Measurements from ENCODE around the gene KIRREL3. TPM values are rescaled to one million over a fixed set of nuclear protein-coding genes. Genes with fewer than 3 reads are reported as not detected.

KIRREL3 gene
- total and polyA plus RNA-seq, 12 donors = 0.13 to 0.58 (median 0.30) TPM

- TF ChIP-seq CTCF (IDR thresholded peaks at IDR 0.05) = no peak
- intact Hi-C loops (cut with DNase I) = no loop called here
- no peak overlapping the region for H3K27ac ChIP-seq
- H3K27me3 ChIP-seq = no peaks in the 10 kb centered on the region
- DNase-seq (no peak), ATAC-seq (no peak)
- no peak overlapping the region for H3K4me3 ChIP-seq
- no peaks in the 10 kb centered on the region for H3K36me3 ChIP-seq
- H3K4me1 ChIP-seq = peaks cover 3 to 32% (median 18%) of the 10 kb centered on the region in 9 donors
- WGBS, 2 donors = 94 to 96% methylated on average over 13 of the region's 13 CpGs
- H3K9me3 ChIP-seq = peaks cover 0 to 5% (median 0%) of the 10 kb centered on the region in 11 donors
Measured at GRCh38 chr11:126467046-126467370, 533.6 kb downstream of the KIRREL3 start.

DNA sequence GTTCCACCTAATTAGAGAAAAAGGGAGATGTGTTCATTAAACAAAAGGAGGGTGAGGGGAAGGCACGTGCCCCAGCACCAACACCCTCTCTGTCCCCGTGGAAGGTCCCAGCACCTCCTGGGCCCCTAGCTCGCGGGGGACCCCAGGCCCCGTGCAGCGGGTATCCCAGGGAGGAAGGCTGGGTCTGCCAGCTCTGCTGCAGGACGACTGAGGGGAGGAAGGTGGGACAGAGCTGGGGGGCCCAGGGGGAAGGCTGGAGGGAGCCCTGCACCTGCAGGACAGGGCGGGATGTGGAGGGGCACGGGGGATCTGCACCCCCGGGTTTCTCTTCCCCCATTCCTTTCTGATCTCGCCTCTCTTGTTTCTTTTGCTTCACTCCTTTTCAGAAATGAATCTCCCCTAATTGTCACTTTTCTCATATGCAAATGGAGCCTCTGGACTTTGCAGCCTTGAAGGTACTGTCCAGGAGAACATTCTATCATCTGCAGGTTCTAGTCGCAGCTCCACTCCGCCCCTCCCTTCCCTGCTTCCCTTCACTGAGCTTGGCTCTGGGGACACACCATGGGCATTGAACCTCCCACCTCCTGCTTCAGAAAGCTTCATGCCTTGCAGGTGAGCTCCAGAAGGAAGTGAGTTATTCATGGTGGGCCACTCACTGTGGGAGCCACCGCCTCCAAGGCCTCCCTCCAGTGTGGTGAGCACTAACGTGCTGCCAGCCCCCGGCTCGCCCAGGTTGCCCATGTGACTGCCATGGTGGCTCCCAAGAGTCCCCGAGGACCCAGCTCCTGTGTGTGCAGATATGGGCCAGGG is 534.1 kb downstream of the KIRREL3 start:
- DNase-seq (no peak), ATAC-seq (no peak)
- intact Hi-C loops (cut with DNase I) = no loop called here
- peaks cover 3 to 32% (median 18%) of the 10 kb centered on the region in 9 donors for H3K4me1 ChIP-seq
- H3K36me3 ChIP-seq = no peaks in the 10 kb centered on the region
- H3K4me3 ChIP-seq = no peak overlapping the region
- peaks cover 0 to 5% (median 0%) of the 10 kb centered on the region in 11 donors for H3K9me3 ChIP-seq
- TF ChIP-seq CTCF (IDR thresholded peaks at IDR 0.05) = no peak
- no peaks in the 10 kb centered on the region for H3K27me3 ChIP-seq
- WGBS, 2 donors = 75 to 78% methylated on average over 18 of the region's 18 CpGs
- peak overlapping the region in 1 of 10 donors; percentile 20 for H3K27ac ChIP-seq

DNA sequence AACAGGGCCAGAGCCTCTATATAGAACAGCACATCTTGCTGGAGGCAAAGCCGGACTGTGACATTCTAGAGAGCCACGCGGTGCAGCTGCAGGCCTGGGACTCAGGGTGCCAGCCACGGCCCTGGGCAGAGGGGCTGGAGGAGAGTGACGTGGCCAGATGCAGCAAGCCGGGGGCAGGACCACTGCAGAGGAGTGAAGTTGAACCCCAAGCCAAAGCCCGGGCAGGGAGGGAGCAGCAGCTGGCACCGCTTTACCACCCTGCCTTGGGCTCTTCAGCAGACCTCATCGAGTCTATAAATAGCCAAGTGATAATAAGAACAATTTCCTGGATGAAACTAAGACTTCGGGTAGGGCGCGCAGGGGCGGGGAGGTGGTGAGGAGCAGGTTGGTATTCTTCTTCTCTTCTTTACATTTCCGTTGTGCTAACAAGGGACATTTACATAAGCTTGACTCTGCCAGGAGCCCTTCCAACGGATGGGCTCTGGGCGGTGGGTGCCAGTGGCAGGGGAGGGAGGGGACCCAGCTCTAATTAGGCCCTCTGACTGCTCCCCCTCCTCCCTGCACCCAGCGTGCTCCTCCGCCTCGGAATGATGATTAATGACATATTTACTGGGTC is 534.9 kb downstream of the KIRREL3 start:
- 27 to 36% methylated on average over 19 of the region's 19 CpGs for WGBS, 2 donors
- Histone ChIP-seq H3K36me3 (no peaks in the 10 kb centered on the region), H3K27ac (peak overlapping the region in 2 of 10 donors; percentile 2 to 20), H3K4me3 (peak overlapping the region in 1 of 10 donors; percentile 8), H3K27me3 (no peaks in the 10 kb centered on the region), H3K9me3 (peaks cover 0 to 5% (median 0%) of the 10 kb centered on the region in 11 donors), H3K4me1 (peaks cover 3 to 32% (median 18%) of the 10 kb centered on the region in 9 donors)
- TF ChIP-seq CTCF (IDR thresholded peaks at IDR 0.05) = no peak
- intact Hi-C loops (cut with DNase I) = no loop called here
- DNase-seq (no peak), ATAC-seq (peak; percentile 14 to 89 (median 58))

GRCh38 chr11:126464796-126465195 is 535.8 kb downstream of the KIRREL3 start:
- Histone ChIP-seq H3K27me3 (no peaks in the 10 kb centered on the region), H3K4me1 (peaks cover 3 to 32% (median 13%) of the 10 kb centered on the region in 9 donors), H3K9me3 (peaks cover 0 to 5% (median 0%) of the 10 kb centered on the region in 11 donors), H3K36me3 (no peaks in the 10 kb centered on the region), H3K4me3 (no peak overlapping the region), H3K27ac (no peak overlapping the region)
- ATAC-seq (no peak), DNase-seq (no peak)
- intact Hi-C loops (cut with DNase I) = no loop called here
- 90 to 95% methylated on average over 5 of the region's 5 CpGs for WGBS, 2 donors
- TF ChIP-seq CTCF (IDR thresholded peaks at IDR 0.05) = no peak
